Caco-2 (cell line): Measurements from ENCODE around the gene RNF182. TPM values are rescaled to one million over a fixed set of nuclear protein-coding genes. Genes with fewer than 3 reads are reported as not detected.
A peak's percentile ranks its signal among the peaks of the same experiment; 100 is the strongest.
"Not testable (repeated sequence)": the region's sequence is repeated elsewhere in the genome, so short reads cannot be mapped to it uniquely, and the experiment has no call there.

Experiments used
- Bru-seq: library from RNA; stranded (reverse); fragments of 400-500 nt; gene quantifications from one replicate; lab custom pipeline; 2021; lab: Mats Ljungman, UMichigan
- BruChase-seq, 2 experiments: library from RNA; stranded (reverse); fragments of 400-500 nt; gene quantifications; one replicate each; lab custom pipeline; 2021; lab: Mats Ljungman, UMichigan
- BruUV-seq: library from RNA; stranded (reverse); fragments of 400-500 nt; replicated peaks from 2 replicates; lab custom pipeline; 2021; lab: Mats Ljungman, UMichigan
- CTCF ChIA-PET: fragments of 300-600 bp; sonication (Branson Sonifier 250); formaldehyde crosslinking; loops from one replicate; lab custom pipeline; 2022; ENCODE audit warnings: antibody characterized with exemption; lab: Charles Lee
- POLR2A ChIA-PET: fragments of 300-600 bp; sonication (Branson Sonifier 250); formaldehyde crosslinking; loops from one replicate; lab custom pipeline; 2022; ENCODE audit warnings: antibody characterized with exemption; lab: Charles Lee
- DNase-seq, 2 experiments: peaks; one replicate each; pipeline versions ENCODE4 v3.0.0 to v3.0.0-alpha.2; 2020 to 2022
- H3K27me3 ChIP-seq: replicated peaks from 2 replicates; pipeline ENCODE4 v1.6.0; 2011; ENCODE audit warnings: low read length; ENCODE audit not compliant: control insufficient read depth, insufficient read depth
- H3K36me3 ChIP-seq: 2 replicates; pipeline ENCODE4 v1.5.1; 2011; ENCODE audit warnings: low read length; ENCODE audit not compliant: control insufficient read depth, insufficient read depth
- H3K4me1 ChIP-seq: fragments of 250-450 bp; sonication (Bioruptor Pico); 2 replicates; pipeline ENCODE4 v1.5.1; 2020; ENCODE audit warnings: mild to moderate bottlenecking
- H3K4me3 ChIP-seq: 2 replicates; pipeline ENCODE4 v1.5.1; 2011; ENCODE audit warnings: low read depth, mild to moderate bottlenecking, control low read depth, low read length
- H3K9me3 ChIP-seq: fragments of 250-450 bp; sonication (Bioruptor Pico); 2 replicates; pipeline ENCODE4 v1.5.1; 2020; ENCODE audit warnings: mild to moderate bottlenecking, moderate library complexity
- H3K27ac Mint-ChIP-seq: one replicate; pipeline ENCODE4 v1.8.0; 2022; ENCODE audit warnings: mixed read lengths; ENCODE audit not compliant: unreplicated experiment
- H3K27me3 Mint-ChIP-seq: one replicate; pipeline ENCODE4 v1.8.0; 2022; ENCODE audit warnings: mixed read lengths; ENCODE audit not compliant: insufficient read depth, unreplicated experiment
- H3K36me3 Mint-ChIP-seq: one replicate; pipeline ENCODE4 v1.8.0; 2022; ENCODE audit warnings: mild to moderate bottlenecking, mixed read lengths; ENCODE audit not compliant: insufficient read depth, unreplicated experiment
- H3K4me1 Mint-ChIP-seq: one replicate; pipeline ENCODE4 v1.8.0; 2022; ENCODE audit warnings: low read depth, mixed read lengths; ENCODE audit not compliant: unreplicated experiment
- H3K4me3 Mint-ChIP-seq: one replicate; pipeline ENCODE4 v1.8.0; 2022; ENCODE audit warnings: mild to moderate bottlenecking, moderate library complexity, mixed read lengths; ENCODE audit not compliant: unreplicated experiment
- H3K9me3 Mint-ChIP-seq: one replicate; pipeline ENCODE4 v1.8.0; 2022; ENCODE audit warnings: mixed read lengths; ENCODE audit not compliant: unreplicated experiment
- CTCF ChIP-seq, 2 experiments: fragments of 200-600 bp in 1 of 2; IDR thresholded peaks; 1 replicate in 1 of 2; 2 replicates in 1 of 2; pipeline versions ENCODE4 v1.5.1 to v1.8.0; 2011 to 2022; ENCODE audit warnings: antibody characterized with exemption in 1 of 2, control low read depth in 1 of 2, inconsistent platforms in 1 of 2, low read depth in 1 of 2, low read length in 1 of 2, mild to moderate bottlenecking in 1 of 2, moderate library complexity in 1 of 2; ENCODE audit not compliant: insufficient read depth in 1 of 2, severe bottlenecking in 1 of 2, unreplicated experiment in 1 of 2
- intact Hi-C: fragments of 100-400 bp; cut with micrococcal nuclease; formaldehyde crosslinking; loops from one replicate; pipeline ENCODE4 v1.10.0; 2022; ENCODE audit not compliant: unreplicated experiment
- long read RNA-seq: library from polyadenylated mRNA; stranded (forward); transcript quantifications from one replicate; pipeline ENCODE4 v2.0.0, GENCODE V29; 2022
- total RNA-seq: library from RNA; stranded (reverse); gene quantifications from 2 replicates; pipeline ENCODE4 v1.2.3, GENCODE V29; 2022

The RNF182 gene, protein sequence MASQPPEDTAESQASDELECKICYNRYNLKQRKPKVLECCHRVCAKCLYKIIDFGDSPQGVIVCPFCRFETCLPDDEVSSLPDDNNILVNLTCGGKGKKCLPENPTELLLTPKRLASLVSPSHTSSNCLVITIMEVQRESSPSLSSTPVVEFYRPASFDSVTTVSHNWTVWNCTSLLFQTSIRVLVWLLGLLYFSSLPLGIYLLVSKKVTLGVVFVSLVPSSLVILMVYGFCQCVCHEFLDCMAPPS
- total RNA-seq (0.39 and 1.1 TPM in 2 replicates), Bru-seq, nascent RNA (percentile 33 among the genes with signal in this experiment), BruChase-seq, experiment 1, labeled RNA remaining after a 2-hour chase (percentile 35 among the genes with signal in this experiment), BruChase-seq, experiment 2, labeled RNA remaining after a 6-hour chase (percentile 30 among the genes with signal in this experiment)
- long read RNA-seq, partial matches to known transcripts, result 0 of 1 reads
- long read RNA-seq, other reads (novel, unspliced or antisense), result 0 of 1 reads

- CTCF ChIA-PET, result interaction anchor here (0.6 to 1.3 kb wide), 2 partner anchors 52 to 566 kb away, joined by 4 to 5 read pairs; no protein-coding TSS in a partner anchor
- POLR2A ChIA-PET, result interaction anchor here (0.6 kb wide), 1 partner anchor 14 kb away, joined by 3 read pairs; no protein-coding TSS in a partner anchor
- no peaks in the 10 kb centered on the region for H3K9me3 Mint-ChIP-seq
- intact Hi-C loops, result loop anchor here (5.0 kb wide), 1 partner anchor 217 kb away; no protein-coding TSS in a partner anchor
- peak; percentile 45 to 60 for DNase-seq
- no peak for TF ChIP-seq CTCF (IDR thresholded peaks at IDR 0.05; ENCODE audit: insufficient read depth in 1 of 2, low read depth in 1 of 2, low read length in 1 of 2, severe bottlenecking in 1 of 2, unreplicated experiment in 1 of 2)
- H3K27ac Mint-ChIP-seq, result no peak within 1 kb of the TSS
- H3K4me1 ChIP-seq, result no peaks in the 10 kb centered on the region
- 0 out of 2 replicates have a peak, but pooled peaks cover 4% of the 10 kb centered on the region for H3K9me3 ChIP-seq
- peaks cover 5% of the 10 kb centered on the region for H3K27me3 ChIP-seq
- H3K27me3 Mint-ChIP-seq, result peaks cover 18% of the 10 kb centered on the region
- H3K36me3 Mint-ChIP-seq, result no peaks in the 10 kb centered on the region
- H3K36me3 ChIP-seq, result no peaks in the 10 kb centered on the region
- H3K4me3 Mint-ChIP-seq, result peak within 1 kb of the TSS; percentile 77
- no TSS peak for BruUV-seq
- peaks cover 11% of the 10 kb centered on the region for H3K4me1 Mint-ChIP-seq
- peak within 1 kb of the TSS; percentile 37 for H3K4me3 ChIP-seq
These were observed at the start of gene RNF182 for GRCh38 chr6:13924949-13925881. Gene RNF182, plus strand, starts transcription at chr6:13924952. Its CDS starts 52,168 bp downstream, at chr6:13977120.

DNA sequence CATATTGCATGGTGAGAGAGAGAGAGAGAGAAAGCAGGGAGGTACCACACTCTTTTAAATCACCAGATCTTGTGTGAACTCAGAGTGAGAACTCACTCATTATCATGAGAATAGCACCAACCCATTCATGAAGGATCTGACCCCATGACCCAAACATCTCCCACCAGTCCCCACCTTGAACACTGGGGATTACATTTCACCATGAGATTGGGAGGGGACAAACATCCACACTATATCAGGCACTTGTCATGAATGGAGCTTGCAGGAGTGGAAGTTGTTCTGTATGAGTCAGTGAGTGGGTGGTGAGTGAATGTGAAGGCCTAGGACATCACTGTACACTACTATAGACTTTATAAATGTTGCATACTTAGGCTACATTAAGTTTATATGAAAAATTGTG is 47.7 kb upstream of the RNF182 start:
- Histone ChIP-seq H3K4me3 (no peak overlapping the region), H3K4me1 (peaks cover 27% of the 10 kb centered on the region), H3K27me3 (no peaks in the 10 kb centered on the region), H3K36me3 (no peaks in the 10 kb centered on the region), H3K9me3 (no peaks in the 10 kb centered on the region)
- Mint-ChIP-seq H3K27ac (no peak overlapping the region), H3K9me3 (no peaks in the 10 kb centered on the region), H3K27me3 (no peaks in the 10 kb centered on the region), H3K4me1 (peaks cover 27% of the 10 kb centered on the region), H3K36me3 (peaks cover 14% of the 10 kb centered on the region), H3K4me3 (no peak overlapping the region)
- intact Hi-C loops, result no loop called here
- BruUV-seq, result no TSS peak
- POLR2A ChIA-PET, result no interaction called here
- CTCF ChIA-PET, result no interaction called here
- DNase-seq, result no peak
- TF ChIP-seq CTCF (IDR thresholded peaks at IDR 0.05; ENCODE audit: insufficient read depth in 1 of 2, low read depth in 1 of 2, low read length in 1 of 2, severe bottlenecking in 1 of 2, unreplicated experiment in 1 of 2), result no peak

GRCh38 chr6:13880061-13880663 is 44.6 kb upstream of the RNF182 start:
- H3K4me3 Mint-ChIP-seq, BruUV-seq, H3K9me3 ChIP-seq, CTCF ChIA-PET, H3K9me3 Mint-ChIP-seq, intact Hi-C loops, H3K27me3 Mint-ChIP-seq, H3K4me3 ChIP-seq, H3K27ac Mint-ChIP-seq, H3K27me3 ChIP-seq, H3K36me3 Mint-ChIP-seq, POLR2A ChIA-PET, H3K36me3 ChIP-seq, DNase-seq: not testable (repeated sequence)
- peaks cover 13% of the 10 kb centered on the region for H3K4me1 Mint-ChIP-seq
- peaks cover 11% of the 10 kb centered on the region; the same call in 1 of the 2 replicates for H3K4me1 ChIP-seq
